GM18858 (cell line): ENCODE results near the gene IRAK2.

Experiments used
- ATAC-seq: cut with Tn5 transposase; IDR thresholded peaks from one replicate; pipeline ENCODE4 v1.9.1; 2021; ENCODE audit not compliant: unreplicated experiment

The IRAK2 gene

DNA sequence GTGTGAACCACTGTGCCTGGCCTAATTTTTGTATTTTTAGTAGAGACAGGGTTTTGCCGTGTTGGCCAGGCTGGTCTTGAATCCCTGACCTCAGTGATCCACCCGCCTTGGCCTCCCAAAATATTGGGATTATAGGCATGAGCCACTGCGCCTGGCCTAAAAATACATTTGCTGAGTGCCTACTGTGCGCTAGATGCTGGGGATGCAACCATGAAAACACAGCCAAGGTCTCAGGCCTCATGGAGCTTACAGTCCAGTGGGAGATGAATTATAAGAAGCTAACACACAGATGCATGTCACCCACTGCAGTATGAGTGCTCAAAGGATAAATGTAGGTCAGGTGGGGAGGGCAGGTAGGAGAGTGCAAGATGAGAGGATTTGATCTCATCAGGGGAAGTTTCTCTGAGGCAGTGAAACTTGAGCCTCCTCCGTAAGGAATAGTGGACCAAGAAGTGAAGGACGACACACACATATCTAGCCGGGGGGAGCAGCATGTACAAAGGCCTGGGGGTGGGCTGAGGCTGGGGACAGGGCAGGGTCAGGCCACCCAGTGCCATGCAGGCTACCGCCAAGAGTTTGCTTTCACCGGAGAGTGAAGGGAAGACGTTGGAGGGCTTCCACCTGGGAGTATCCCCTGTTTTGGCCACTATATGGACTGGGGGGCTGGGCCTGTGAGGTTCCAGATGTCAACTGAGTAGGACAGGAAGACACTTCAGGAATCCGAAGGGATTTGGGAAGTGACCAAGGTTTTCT lies 24.3 kb downstream of the IRAK2 start:
- ATAC-seq = no peak

DNA sequence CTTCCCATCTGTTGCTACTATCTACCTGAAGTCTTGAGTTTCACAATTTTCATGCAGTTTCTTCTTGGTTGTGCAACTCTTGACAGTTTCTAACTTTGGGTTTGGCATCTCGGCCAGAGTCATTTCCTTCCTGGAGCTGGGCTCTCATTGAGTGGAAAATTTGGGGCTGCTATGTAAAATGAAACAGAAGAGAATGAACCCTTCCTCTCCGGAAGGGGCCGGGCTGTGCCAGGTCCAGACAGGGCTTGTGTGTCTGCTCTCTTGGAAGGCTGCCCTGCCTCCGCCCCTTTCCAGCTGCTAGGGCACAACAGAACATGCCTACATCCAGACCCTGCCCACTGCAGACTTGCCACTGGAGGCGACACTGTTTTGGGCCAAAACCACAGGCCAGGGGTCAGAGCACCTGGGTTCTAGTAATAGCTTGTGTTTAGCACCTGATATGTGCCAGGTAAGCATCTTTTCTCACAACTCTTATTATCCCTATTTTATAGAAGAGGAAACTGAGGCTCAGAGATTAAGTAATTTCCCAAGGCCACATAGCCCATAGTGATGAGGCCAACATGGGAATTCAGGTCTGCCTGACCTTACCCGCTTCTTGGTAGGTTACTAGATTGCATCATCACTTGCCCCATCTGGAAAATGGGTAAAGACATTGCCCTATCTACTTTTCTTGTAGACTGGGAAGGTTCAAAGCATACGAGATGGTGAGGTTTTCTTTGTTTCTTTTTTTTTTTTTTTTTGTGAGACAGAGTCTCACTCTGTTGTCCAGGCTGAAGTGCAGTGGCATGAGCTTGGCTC lies 25.0 kb downstream of the IRAK2 start:
- ATAC-seq = no peak

- ATAC-seq = no peak
These were observed 28.4 kb downstream of the IRAK2 start for GRCh38 chr3:10192953-10193691.

DNA sequence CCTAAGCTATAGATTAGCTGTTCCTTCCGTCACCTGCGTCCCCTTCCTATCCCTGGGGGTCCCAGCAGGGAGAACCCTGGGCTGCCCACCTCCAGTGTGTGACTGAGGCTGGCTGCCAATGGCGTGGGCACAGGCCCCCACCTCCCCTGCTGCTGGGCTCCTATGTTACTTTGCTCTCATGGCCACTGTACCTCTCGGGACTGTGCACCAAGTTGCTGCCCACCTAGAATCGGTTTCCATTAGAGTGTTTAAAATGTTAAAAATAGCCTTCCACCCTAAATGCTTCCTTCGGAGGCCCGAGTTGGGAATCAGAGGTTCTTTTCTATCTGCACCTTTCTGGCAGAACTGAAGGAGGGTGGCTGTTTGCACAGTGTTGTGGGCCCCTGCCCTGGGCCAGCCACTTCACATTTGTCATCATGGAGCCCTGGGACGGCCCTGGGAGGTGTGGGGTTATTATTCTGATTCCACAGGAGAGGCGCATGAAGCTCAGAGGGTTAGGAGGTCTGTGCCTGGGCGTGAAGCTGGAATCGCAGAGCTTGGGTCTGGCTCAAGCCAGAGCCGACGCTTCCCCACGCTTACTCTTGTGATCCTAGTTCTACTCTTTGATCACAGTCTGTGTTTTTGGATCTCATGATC lies 29.1 kb downstream of the IRAK2 start:
- ATAC-seq = no peak

- ATAC-seq = no peak
These were observed 29.8 kb downstream of the IRAK2 start for GRCh38 chr3:10194328-10195071.

DNA sequence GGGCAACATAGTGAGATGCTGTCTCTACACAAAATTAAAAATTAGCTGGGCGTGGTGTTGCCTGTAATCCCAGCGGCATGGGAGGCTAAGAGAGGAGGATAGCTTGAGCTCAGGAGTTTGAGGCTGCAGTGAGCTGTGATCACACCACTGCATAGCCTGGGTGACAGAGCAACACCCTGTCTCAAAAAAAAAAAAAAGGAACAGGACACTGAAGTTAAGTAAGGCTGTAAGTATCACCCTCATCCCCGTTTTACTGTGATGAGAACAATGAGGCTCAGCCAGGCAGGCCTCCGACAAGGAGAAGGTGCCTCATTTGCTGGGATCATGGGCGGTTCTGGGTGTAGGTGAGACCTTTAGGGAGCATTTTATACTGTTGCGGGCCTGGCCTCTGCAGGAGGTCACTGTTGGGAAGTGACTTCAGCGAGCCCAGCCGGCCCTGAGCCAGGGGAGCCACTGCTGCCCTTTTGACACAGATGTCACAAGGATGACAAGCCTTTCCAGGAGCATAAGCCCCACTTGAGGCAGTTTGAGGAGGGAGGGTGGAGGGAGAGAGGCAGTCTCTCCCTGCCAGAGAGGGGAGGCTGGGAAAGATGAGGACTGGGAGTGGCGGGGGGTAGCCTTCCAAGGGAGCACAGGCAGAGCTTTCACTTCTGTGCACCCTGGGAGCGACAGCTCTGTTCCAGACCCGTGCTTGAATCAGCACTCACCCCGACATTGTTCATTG lies 30.8 kb downstream of the IRAK2 start:
- ATAC-seq = no peak

- ATAC-seq = no peak
These were observed 31.8 kb downstream of the IRAK2 start for GRCh38 chr3:10196389-10197052.

- no peak for ATAC-seq
These were observed 33.5 kb downstream of the IRAK2 start for GRCh38 chr3:10198226-10198625.

DNA sequence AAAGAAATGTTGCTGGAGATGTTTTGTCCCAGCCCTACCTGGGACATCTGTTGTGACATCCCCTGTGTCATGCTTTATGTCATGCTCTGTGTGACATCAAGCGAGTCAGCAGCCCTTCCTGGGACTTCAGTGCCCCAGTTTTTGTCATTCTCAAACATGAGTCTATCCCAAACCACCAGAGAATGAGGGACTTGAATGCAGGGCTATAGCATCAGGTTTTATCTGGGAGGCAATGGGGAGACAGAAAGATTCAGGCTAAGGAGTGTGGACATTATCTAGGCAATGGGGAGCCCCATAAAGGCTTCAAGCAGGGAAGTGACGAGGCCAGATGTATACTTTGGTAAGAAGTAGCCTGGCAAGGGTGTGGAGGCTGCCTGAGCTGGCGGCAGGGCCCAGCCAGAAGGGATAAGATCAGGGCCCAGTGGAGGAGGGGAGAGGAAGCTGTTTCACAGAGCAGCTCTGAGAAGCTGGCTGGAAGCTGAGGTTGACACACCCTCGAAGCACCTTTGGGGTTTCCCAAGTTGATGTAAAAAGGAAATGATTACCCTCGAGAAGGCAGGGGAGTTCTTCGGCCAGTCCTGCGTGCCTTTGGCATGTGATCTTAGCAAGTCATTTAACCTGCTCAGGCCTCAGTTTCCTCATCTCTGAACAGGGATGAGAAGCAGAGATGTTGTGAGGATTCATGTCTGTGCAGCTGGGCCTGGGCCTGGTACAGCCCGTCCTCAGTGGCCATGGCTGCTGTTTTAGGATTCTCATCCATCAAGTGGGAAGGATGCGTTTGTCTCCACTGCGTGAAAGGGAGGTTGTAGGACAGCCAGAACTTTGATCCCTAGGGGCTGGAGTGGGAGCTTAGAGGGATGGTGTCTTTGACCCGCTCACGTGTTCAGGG lies 34.3 kb downstream of the IRAK2 start:
- peak; percentile 64 for ATAC-seq

DNA sequence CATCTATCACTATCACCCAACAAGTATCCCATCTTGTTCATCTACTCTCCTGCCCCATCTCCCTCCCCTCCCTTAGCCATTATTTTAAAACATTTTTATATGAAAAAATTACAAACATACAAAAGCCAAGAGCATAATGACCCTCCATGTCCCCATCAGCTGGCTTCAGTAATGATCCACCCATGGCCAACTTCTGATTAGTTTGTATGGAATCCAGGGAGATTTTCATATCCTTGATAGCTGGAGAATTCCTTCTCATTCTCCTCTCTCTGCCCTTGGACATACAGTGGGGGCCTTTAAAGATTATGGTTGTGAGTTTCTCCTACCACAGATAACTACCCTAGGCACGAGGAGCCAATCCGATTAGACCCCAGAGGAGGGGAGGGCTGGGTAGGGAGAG lies 40.2 kb downstream of the IRAK2 start:
- ATAC-seq = no peak

- ATAC-seq = no peak
These were observed 40.9 kb downstream of the IRAK2 start for GRCh38 chr3:10205451-10206165.

- ATAC-seq = no peak
These were observed 41.4 kb downstream of the IRAK2 start for GRCh38 chr3:10206166-10206511.

DNA sequence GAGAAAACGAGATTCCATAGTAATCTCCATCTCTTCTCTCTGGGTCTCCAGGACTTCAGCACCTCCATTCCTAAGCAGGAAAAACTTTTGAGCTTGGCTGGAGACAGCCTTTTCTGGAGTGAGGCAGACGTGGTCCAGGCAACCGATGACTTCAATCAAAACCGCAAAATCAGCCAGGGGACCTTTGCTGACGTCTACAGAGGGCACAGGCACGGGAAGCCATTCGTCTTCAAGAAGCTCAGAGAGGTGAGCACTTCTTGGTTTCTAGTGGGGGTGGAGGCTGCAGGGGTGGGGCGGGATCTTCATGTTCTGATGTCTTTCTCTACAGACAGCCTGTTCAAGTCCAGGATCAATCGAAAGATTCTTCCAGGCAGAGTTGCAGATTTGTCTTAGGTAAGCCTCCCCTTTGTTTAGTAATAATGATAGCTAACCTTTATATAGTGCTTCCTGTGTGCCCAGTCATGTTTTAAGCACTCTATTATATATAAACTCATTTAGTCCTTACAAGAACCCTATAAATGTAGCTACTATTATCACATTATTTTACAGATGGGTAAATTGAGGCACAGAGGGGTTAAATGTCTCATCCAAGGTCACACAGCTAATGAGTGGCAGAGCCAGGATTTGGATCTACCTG lies 48.6 kb downstream of the IRAK2 start:
- no peak for ATAC-seq

GRCh38 chr3:10215578-10216368 lies 51.1 kb downstream of the IRAK2 start:
- ATAC-seq = no peak

- no peak for ATAC-seq
These were observed 52.6 kb downstream of the IRAK2 start for GRCh38 chr3:10217359-10217758.

DNA sequence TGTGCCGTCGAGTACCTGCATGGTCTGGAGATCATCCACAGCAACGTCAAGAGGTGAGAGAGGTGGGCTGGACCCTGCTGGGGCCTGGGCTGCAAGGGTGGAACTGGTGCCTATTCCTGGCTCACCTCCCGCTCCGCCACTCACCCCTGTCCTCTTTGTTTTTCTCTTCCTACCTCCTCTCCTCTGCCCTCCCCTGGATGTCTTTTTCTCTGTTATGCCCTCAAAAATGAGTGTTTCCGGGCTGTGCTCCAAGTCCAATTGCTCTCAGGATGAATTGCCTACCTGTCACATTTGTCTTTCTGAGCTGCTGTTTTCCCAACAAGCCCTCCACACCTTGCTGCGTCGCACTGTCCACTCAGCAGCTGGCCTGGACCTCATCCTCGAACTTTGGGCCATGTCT lies 55.0 kb downstream of the IRAK2 start:
- ATAC-seq = no peak
